ENCODE data around the gene OTUD5. TPM values are rescaled to one million over a fixed set of nuclear protein-coding genes. Genes with fewer than 3 reads are reported as not detected.

Gene OTUD5
- total and polyA plus RNA-seq, 2 of the 13 experiments (the other 11 are each of a cell fraction or from before 2014, with no cell fraction given): 18.4 to 42.2 TPM

GRCh38 chrX:48911412-48912182 is 45.8 kb downstream of the OTUD5 start, which contains the start of gene SLC35A2 (continued):
- no peak for TF ChIP-seq MAZ (IDR thresholded peaks at IDR 0.05; ENCODE audit: borderline replicate concordance, low read depth, low read length)
- TF ChIP-seq MAZ (CRISPR knock-in tag; IDR thresholded peaks at IDR 0.05; ENCODE audit: low read depth): no peak
- TF ChIP-seq ZNF205 (CRISPR knock-in tag; IDR thresholded peaks at IDR 0.05): no peak
- TF ChIP-seq, protein P1, sequence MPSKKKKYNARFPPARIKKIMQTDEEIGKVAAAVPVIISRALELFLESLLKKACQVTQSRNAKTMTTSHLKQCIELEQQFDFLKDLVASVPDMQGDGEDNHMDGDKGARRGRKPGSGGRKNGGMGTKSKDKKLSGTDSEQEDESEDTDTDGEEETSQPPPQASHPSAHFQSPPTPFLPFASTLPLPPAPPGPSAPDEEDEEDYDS (CRISPR knock-in tag; IDR thresholded peaks at IDR 0.05): peak; percentile 70
- TF ChIP-seq TBP (CRISPR knock-in tag; IDR thresholded peaks at IDR 0.05): no peak
- no peak for TF ChIP-seq SMARCC2 (IDR thresholded peaks at IDR 0.05)
- no peak for TF ChIP-seq ZNF75D (CRISPR knock-in tag; IDR thresholded peaks at IDR 0.05; ENCODE audit: borderline replicate concordance)
- no peak for TF ChIP-seq TBL1XR1 (IDR thresholded peaks at IDR 0.05; ENCODE audit: borderline replicate concordance, low read length, partially characterized antibody)
- TF ChIP-seq, protein P2, sequence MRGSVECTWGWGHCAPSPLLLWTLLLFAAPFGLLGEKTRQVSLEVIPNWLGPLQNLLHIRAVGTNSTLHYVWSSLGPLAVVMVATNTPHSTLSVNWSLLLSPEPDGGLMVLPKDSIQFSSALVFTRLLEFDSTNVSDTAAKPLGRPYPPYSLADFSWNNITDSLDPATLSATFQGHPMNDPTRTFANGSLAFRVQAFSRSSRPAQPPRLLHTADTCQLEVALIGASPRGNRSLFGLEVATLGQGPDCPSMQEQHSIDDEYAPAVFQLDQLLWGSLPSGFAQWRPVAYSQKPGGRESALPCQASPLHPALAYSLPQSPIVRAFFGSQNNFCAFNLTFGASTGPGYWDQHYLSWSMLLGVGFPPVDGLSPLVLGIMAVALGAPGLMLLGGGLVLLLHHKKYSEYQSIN (CRISPR knock-in tag; IDR thresholded peaks at IDR 0.05; ENCODE audit: borderline replicate concordance): no peak
- TF ChIP-seq ZNF24 (IDR thresholded peaks at IDR 0.05): no peak
- TF ChIP-seq ZNF543 (CRISPR knock-in tag; IDR thresholded peaks at IDR 0.05): no peak
- TF ChIP-seq, protein P3, sequence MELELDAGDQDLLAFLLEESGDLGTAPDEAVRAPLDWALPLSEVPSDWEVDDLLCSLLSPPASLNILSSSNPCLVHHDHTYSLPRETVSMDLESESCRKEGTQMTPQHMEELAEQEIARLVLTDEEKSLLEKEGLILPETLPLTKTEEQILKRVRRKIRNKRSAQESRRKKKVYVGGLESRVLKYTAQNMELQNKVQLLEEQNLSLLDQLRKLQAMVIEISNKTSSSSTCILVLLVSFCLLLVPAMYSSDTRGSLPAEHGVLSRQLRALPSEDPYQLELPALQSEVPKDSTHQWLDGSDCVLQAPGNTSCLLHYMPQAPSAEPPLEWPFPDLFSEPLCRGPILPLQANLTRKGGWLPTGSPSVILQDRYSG (CRISPR knock-in tag; IDR thresholded peaks at IDR 0.05): no peak
- TF ChIP-seq TAF1 (CRISPR knock-in tag; IDR thresholded peaks at IDR 0.05): peak; percentile 65; the same call in 1 of the 2 replicates
- TF ChIP-seq ZNF674 (CRISPR knock-in tag; IDR thresholded peaks at IDR 0.05; ENCODE audit: low read depth): no peak
- TF ChIP-seq, protein P4, sequence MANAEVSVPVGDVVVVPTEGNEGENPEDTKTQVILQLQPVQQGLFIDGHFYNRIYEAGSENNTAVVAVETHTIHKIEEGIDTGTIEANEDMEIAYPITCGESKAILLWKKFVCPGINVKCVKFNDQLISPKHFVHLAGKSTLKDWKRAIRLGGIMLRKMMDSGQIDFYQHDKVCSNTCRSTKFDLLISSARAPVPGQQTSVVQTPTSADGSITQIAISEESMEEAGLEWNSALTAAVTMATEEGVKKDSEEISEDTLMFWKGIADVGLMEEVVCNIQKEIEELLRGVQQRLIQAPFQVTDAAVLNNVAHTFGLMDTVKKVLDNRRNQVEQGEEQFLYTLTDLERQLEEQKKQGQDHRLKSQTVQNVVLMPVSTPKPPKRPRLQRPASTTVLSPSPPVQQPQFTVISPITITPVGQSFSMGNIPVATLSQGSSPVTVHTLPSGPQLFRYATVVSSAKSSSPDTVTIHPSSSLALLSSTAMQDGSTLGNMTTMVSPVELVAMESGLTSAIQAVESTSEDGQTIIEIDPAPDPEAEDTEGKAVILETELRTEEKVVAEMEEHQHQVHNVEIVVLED (CRISPR knock-in tag; IDR thresholded peaks at IDR 0.05; ENCODE audit: borderline replicate concordance): peak; percentile 53; the same call in 1 of the 2 replicates
- TF ChIP-seq ZNF562 (CRISPR knock-in tag; IDR thresholded peaks at IDR 0.05; ENCODE audit: borderline replicate concordance): no peak
- no peak for TF ChIP-seq ZFP36 (IDR thresholded peaks at IDR 0.05; ENCODE audit: borderline replicate concordance, low read depth, low read length, partially characterized antibody)
- TF ChIP-seq, protein P5, sequence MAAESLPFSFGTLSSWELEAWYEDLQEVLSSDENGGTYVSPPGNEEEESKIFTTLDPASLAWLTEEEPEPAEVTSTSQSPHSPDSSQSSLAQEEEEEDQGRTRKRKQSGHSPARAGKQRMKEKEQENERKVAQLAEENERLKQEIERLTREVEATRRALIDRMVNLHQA (CRISPR knock-in tag; IDR thresholded peaks at IDR 0.05): no peak
- TF ChIP-seq PPARG (CRISPR knock-in tag; conservative IDR thresholded peaks at IDR 0.05): no peak
- no peak for TF ChIP-seq BORCS8-MEF2B (CRISPR knock-in tag; IDR thresholded peaks at IDR 0.05)
- no peak for TF ChIP-seq TMF1 (CRISPR knock-in tag; IDR thresholded peaks at IDR 0.05; ENCODE audit: low read depth)
- TF ChIP-seq, protein P6, sequence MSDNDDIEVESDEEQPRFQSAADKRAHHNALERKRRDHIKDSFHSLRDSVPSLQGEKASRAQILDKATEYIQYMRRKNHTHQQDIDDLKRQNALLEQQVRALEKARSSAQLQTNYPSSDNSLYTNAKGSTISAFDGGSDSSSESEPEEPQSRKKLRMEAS (IDR thresholded peaks at IDR 0.05): peak; percentile 53
- no peak for TF ChIP-seq ZNF207 (IDR thresholded peaks at IDR 0.05; ENCODE audit: borderline replicate concordance)
- TF ChIP-seq SRF (IDR thresholded peaks at IDR 0.05; ENCODE audit: low read depth, low read length): no peak
- no peak for TF ChIP-seq ZBTB21 (CRISPR knock-in tag; IDR thresholded peaks at IDR 0.05)
- TF ChIP-seq DMAP1 (CRISPR knock-in tag; IDR thresholded peaks at IDR 0.05): peak; percentile 60; the same call in 1 of the 2 replicates
- 0 out of 2 replicates have a peak, but pooled peaks have one; percentile 34 for TF ChIP-seq CBFB (CRISPR knock-in tag; IDR thresholded peaks at IDR 0.05)
- no peak for TF ChIP-seq MZF1 (CRISPR knock-in tag; IDR thresholded peaks at IDR 0.05; ENCODE audit: borderline replicate concordance)
